Subcutaneous adipose tissue (tissue), 4 donors: ENCODE measurements around the gene STEEP1. TPM values are rescaled to one million over a fixed set of nuclear protein-coding genes. Genes with fewer than 3 reads are reported as not detected.

ENCODE experiments used
- CTCF ChIP-seq: fragments of 450-650 bp; IDR thresholded peaks from one replicate; pipeline ENCODE4 v1.5.1; 2016; ENCODE audit warnings: low read depth, mild to moderate bottlenecking, control low read depth, antibody characterized with exemption, moderate library complexity
- total RNA-seq, 4 donors: library from RNA; depleted of rRNA; stranded (reverse); fragments of >200 nt; gene quantifications; one replicate each; pipeline ENCODE4 v1.1.0, GENCODE V29; 2016

STEEP1 gene
- total RNA-seq, 4 donors from 2014 or later = 23.5 to 50.1 (median 32.6) TPM

GRCh38 chrX:119570351-119570835, 5.2 kb upstream of the STEEP1 start:
- no peak for TF ChIP-seq CTCF

- no peak for TF ChIP-seq CTCF
These were observed 12.7 kb downstream of the STEEP1 start for GRCh38 chrX:119552508-119552907.

GRCh38 chrX:119549327-119550016, 15.7 kb downstream of the STEEP1 start:
- no peak for TF ChIP-seq CTCF

GRCh38 chrX:119541188-119541587, 24.0 kb downstream of the STEEP1 start:
- TF ChIP-seq CTCF = no peak

DNA sequence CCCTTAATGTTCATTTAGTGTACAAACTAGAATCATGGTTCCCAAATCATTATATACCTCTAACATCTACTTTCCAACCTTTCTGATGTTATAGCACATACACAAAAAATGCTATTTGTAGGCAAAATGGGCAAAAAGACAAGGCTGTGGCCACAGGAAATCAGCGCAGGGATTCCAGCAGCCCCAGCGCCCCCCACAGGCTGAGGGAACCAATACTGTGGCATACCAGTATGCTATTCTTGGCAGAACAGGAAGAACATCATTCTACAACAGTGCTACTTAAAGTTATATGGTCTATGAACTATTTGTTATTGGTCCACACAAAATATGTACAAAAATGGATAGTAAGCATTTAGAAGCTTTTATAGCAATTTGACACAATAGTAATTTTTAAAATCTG, 25.3 kb downstream of the STEEP1 start:
- no peak for TF ChIP-seq CTCF

GRCh38 chrX:119537487-119537886, 27.7 kb downstream of the STEEP1 start:
- TF ChIP-seq CTCF = no peak

GRCh38 chrX:119529345-119530276, 35.6 kb downstream of the STEEP1 start:
- no peak for TF ChIP-seq CTCF
